GM12865 (cell line): ENCODE data around the gene VWA3B.

Experiments used
- DNase-seq: peaks from one replicate; pipeline ENCODE4 v3.0.0; 2010; ENCODE audit warnings: low read depth
- H3K4me3 ChIP-seq: 2 replicates; pipeline ENCODE4 v1.5.1; 2011; ENCODE audit warnings: mild to moderate bottlenecking, low read depth, low read length, control low read depth
- TF ChIP-seq, protein P1 (sequence below): IDR thresholded peaks from 2 replicates; pipeline ENCODE4 v1.5.1; 2011; ENCODE audit warnings: low read length, control low read depth, low read depth, inconsistent platforms; ENCODE audit not compliant: insufficient read depth; ENCODE audit errors: missing control alignments

The VWA3B gene

DNA sequence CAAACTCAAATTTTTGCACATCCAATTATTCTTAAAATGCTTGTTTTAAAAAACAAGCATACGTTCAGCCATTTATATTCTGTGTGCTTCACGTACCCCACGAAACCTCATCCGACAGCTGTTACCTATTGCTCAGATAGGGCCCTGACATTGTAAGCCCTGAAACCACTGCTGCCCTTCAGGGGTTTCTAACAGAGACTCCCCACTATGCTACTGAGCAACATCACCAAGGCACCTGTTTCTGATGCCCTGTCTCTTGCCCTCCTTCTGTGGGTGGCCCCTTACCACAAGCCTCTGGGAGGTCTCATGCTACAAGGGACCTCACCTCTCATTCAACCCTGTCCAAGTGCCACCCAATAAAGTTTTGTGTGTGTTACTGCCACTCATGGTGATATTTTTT lies 240.8 kb downstream of the VWA3B start:
- TF ChIP-seq, protein P1, sequence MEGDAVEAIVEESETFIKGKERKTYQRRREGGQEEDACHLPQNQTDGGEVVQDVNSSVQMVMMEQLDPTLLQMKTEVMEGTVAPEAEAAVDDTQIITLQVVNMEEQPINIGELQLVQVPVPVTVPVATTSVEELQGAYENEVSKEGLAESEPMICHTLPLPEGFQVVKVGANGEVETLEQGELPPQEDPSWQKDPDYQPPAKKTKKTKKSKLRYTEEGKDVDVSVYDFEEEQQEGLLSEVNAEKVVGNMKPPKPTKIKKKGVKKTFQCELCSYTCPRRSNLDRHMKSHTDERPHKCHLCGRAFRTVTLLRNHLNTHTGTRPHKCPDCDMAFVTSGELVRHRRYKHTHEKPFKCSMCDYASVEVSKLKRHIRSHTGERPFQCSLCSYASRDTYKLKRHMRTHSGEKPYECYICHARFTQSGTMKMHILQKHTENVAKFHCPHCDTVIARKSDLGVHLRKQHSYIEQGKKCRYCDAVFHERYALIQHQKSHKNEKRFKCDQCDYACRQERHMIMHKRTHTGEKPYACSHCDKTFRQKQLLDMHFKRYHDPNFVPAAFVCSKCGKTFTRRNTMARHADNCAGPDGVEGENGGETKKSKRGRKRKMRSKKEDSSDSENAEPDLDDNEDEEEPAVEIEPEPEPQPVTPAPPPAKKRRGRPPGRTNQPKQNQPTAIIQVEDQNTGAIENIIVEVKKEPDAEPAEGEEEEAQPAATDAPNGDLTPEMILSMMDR: no peak
- DNase-seq: no peak

DNA sequence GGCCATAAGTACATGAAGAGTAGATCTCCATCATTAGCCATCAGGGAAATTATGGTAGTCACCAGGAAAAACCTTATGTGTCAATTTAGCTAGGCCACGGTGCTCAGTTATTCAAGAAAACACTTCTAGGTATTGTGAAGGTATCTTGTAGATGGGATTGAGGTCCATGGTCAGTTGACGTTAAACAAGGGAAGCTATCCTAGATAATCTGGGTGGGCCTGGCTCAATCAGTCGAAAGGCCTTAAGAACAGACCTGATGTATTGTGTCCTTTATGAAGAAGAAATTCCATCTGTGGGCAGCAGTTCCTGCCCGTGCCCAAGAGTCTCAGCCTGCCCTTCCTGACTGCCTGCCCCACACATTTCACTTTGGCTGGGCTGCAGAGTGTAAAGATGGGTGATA lies 242.6 kb downstream of the VWA3B start:
- DNase-seq: no peak
- TF ChIP-seq, protein P1: no peak
- H3K4me3 ChIP-seq: no peak overlapping the region

More for the DNA sequence above, 240.8 kb downstream of the VWA3B start:
- H3K4me3 ChIP-seq: no peak overlapping the region

DNA sequence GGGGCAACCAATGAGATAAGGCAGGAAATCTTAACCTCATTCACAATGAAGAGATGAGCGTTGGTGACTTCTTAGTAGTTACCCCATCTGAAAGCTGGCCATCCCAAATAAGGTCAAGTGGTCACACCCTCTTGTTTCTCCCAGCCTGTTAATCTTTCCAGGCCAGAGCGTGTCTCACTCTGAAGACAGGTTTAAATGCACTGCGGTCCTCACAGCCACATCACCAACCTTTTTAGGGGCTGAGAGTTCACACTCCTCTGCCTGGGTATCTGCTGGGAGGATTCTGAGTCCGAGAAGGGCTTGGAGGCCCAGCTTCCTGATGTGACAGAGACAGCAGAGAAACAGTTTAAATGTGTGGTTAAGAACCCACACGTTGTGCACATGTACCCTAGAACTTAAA lies 246.0 kb downstream of the VWA3B start:
- TF ChIP-seq, protein P1: no peak
- no peak for DNase-seq
- no peak overlapping the region for H3K4me3 ChIP-seq

DNA sequence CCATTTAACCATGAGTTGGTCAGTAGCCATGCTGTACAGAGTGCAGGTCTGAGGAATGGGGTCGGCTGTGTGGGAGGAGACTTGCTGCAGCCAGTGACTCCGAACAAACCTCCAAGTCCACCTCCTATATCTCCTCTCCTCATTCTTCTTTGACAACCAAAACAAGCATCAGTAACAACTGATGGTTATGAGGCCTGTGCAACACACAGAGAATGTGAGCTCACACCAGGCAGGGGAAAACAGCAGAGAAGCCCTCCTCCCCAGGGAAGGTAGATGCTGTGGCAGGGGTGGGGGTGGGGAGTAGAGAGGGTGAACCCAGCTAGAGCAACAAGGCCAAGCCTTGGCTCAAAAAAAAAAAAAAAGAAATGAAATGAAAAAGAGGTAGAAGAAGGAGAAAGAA lies 247.0 kb downstream of the VWA3B start:
- no peak for DNase-seq
- no peak overlapping the region for H3K4me3 ChIP-seq
- TF ChIP-seq, protein P1: no peak

DNA sequence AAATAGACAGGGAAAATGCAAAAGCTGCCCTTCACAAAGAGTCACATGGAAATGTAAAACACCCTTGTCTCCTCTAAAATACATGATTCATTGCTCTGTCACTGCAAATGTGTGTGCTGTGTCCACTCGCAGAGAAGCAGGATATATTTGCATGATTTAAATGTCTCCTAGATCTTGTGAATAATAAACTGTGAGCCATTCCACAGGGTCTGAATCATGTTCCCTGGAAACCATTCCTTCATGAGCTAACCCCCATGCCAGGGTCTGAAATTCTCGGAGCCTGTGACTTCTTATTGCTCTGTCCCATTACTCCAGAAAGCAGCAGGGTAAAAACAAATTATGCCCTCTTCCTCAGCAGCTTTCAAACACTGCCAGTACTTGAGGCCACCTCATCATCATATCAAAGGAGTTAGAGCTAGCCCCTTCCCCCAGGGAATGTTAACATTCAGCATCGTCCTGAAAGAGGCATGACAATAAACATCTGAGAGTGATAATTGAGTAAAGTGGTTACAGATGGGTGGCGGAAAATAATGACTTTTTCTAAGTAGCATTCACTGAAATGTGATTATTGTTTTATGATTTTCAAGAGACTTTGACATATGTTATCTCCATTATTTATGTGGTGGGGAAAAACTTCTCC lies 247.6 kb downstream of the VWA3B start:
- no peak for DNase-seq
- H3K4me3 ChIP-seq: no peak overlapping the region
- TF ChIP-seq, protein P1: no peak

DNA sequence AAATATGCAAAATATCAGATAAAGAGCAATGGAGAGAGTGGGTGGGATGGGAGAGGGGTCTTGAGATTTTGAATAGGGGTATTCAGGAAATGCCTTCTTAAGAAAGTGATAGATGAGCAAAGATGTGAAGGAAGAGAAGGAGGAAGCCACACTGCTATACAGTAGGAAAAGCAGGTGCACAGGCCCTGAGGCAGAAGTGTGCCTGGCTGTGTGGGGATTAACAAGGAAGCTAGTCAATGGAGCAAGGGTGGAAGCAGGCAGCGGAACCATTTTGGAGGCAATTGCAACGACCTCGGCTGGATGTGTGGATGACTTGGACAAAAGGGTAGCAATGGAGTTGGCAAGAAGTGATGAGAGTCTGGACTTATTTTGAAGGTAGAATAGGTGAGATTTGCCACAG lies 248.3 kb downstream of the VWA3B start:
- no peak overlapping the region for H3K4me3 ChIP-seq
- DNase-seq: no peak
- TF ChIP-seq, protein P1: no peak

DNA sequence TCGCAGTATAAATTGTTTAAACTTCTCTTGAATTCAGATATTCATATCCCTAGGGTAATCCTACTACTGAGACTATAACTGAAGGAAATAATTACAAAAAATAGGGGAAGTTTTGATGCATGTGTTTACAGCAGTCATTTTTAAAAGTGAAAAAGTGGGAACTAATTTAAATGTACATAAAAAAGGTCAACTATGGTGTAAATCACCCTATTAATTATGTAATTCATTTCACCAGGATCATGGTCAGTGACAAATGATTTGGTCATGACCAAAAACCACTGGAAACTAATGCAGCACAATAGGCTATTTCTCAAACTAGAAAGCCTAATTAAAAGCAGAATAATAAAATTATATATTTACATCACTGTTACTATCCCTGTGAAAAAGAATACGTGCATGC lies 254.3 kb downstream of the VWA3B start:
- TF ChIP-seq, protein P1: no peak
- no peak overlapping the region for H3K4me3 ChIP-seq
- no peak for DNase-seq
